VCaP (cell line): ENCODE measurements around the gene TUBAL3.
A peak's percentile ranks its signal among the peaks of the same experiment; 100 is the strongest.

Experiments used
- H3K27ac ChIP-seq: fragments of 450-650 bp; 2 replicates; pipeline ENCODE4 v1.5.1; 2017
- TF ChIP-seq, protein P1 (sequence below): fragments of 450-650 bp; conservative IDR thresholded peaks from 2 replicates; pipeline ENCODE4 v1.5.1; 2017; ENCODE audit warnings: mild to moderate bottlenecking, moderate library complexity

Gene TUBAL3

DNA sequence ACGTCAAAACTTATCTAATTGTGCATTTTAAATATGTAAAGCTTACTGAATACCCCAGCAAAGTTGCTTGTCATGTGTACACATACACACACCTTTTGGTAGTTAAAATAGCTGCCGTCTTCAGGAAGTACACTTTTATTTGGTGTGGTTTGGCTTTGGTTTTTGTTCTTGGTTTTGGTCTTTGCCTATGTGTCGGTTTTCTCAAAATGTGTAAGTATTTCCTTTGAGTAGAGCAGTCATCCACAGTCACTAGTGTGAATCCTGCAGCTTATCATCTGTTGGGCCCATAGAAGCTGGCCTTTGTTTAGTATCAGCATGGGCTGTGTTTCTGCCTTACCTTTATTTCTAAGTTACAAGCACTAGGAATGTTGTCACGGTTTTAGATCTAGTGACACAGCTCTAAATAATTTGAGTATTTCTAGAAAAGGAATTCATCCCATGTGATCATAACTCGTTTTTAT, 43.0 kb upstream of the TUBAL3 start:
- TF ChIP-seq, protein P1, sequence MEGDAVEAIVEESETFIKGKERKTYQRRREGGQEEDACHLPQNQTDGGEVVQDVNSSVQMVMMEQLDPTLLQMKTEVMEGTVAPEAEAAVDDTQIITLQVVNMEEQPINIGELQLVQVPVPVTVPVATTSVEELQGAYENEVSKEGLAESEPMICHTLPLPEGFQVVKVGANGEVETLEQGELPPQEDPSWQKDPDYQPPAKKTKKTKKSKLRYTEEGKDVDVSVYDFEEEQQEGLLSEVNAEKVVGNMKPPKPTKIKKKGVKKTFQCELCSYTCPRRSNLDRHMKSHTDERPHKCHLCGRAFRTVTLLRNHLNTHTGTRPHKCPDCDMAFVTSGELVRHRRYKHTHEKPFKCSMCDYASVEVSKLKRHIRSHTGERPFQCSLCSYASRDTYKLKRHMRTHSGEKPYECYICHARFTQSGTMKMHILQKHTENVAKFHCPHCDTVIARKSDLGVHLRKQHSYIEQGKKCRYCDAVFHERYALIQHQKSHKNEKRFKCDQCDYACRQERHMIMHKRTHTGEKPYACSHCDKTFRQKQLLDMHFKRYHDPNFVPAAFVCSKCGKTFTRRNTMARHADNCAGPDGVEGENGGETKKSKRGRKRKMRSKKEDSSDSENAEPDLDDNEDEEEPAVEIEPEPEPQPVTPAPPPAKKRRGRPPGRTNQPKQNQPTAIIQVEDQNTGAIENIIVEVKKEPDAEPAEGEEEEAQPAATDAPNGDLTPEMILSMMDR, result no peak
- peak overlapping the region; percentile 86 for H3K27ac ChIP-seq

DNA sequence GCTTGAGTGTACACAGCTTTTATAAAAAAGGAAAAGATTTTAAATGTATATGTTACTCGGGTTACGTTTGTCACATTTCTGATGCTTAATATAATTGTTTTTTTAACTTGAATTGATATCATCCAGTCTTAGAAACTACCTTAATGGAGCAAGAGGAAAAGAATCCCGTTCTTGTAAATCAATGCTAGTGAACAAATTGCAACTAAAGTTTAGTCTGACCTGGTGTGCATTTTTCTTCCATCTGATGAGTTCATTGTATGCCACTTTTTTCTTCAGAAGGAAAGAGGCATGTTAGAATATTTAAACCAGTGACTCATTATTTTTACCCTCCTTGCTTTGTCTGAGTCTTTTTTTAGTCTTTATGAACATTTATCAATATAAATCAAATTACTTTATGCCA, 42.4 kb upstream of the TUBAL3 start:
- H3K27ac ChIP-seq, result peak overlapping the region; percentile 86
- TF ChIP-seq, protein P1, result no peak

DNA sequence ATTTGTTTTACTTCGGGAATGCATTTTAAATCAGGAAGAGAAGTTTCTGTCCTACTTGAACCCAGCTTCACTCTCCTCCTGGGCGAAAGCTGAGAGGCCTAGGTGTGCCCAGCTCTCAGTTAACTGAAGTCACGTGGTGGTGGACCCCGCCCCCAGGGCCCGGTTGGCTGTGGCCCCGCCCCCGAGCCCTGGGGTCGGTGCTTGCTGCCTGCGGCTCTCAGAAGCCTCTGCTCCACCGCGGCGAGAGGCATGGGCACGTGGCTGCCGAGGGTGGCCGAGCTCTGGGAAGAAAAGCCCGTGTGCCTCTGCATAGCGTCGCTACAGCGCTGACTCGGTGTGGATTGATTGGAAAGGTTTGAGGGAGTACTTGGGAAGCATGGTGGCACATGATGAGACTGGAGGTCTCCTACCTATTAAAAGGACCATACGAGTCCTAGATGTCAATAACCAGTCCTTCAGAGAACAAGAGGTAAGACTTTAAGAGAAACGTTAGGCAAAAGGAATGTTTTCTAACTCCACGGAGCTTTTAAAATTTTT, 41.8 kb upstream of the TUBAL3 start:
- TF ChIP-seq, protein P1, result no peak
- peak overlapping the region; percentile 86 for H3K27ac ChIP-seq

DNA sequence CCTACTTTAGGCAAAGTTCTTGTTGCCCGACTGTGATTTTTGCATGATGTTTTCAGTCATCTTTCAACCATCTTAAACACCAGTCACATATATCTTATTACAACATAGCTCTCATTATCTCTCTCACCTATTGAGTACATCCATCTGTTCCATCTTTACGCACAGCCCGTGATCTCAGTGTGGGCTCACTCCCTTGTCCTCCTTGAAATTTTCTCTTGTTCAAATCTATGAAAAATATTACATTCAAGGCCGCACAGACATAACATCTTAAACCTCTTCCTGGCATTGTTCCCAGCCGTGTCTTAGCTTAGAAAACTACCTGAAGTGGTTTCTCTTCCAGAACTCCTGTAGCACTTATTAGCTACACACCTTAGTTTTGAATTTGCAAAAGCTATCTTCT, 40.4 kb upstream of the TUBAL3 start:
- TF ChIP-seq, protein P1, result no peak

DNA sequence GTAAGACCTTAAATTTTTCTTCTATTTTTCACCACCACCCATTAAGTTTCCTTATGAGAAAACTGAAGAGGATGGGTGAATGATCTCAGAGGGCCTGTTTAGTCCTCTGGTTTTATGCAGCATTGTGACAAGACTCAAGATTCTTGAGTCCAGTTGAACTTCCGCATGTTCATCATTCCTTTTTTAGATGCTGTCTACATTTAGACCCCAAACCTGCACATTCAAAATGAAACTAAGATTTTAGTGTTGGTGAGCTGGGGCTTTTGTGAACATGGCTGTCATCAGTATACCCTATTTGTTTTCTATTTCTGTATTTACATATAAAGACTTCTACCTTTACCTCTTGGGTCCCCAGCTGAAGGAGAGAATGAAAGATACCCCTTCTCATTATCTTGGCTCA, 38.8 kb upstream of the TUBAL3 start:
- peak overlapping the region; percentile 77 for H3K27ac ChIP-seq

More for the DNA sequence above, 40.4 kb upstream of the TUBAL3 start:
- peak overlapping the region; percentile 86 for H3K27ac ChIP-seq

DNA sequence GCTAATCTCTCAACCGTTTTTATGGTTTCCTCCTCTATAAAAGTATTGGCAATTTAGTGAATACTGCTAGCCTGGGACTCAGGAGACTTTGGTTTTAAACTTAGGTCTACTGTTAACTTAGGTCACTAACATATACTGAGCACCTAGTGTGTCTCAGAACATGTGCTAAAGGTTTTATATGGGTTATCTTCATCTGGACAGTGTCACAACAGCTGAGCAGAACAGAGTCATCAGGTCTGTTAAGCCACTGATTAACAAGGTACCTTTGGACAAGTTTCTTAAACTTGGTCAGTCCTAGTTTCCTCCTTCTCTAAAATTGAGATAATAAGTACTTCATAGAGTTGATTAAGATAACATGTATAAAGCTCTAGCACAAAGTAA, 38.4 kb upstream of the TUBAL3 start:
- TF ChIP-seq, protein P1, result no peak
- peak overlapping the region; percentile 77 for H3K27ac ChIP-seq

More for the DNA sequence above, 38.8 kb upstream of the TUBAL3 start:
- TF ChIP-seq, protein P1, result no peak

DNA sequence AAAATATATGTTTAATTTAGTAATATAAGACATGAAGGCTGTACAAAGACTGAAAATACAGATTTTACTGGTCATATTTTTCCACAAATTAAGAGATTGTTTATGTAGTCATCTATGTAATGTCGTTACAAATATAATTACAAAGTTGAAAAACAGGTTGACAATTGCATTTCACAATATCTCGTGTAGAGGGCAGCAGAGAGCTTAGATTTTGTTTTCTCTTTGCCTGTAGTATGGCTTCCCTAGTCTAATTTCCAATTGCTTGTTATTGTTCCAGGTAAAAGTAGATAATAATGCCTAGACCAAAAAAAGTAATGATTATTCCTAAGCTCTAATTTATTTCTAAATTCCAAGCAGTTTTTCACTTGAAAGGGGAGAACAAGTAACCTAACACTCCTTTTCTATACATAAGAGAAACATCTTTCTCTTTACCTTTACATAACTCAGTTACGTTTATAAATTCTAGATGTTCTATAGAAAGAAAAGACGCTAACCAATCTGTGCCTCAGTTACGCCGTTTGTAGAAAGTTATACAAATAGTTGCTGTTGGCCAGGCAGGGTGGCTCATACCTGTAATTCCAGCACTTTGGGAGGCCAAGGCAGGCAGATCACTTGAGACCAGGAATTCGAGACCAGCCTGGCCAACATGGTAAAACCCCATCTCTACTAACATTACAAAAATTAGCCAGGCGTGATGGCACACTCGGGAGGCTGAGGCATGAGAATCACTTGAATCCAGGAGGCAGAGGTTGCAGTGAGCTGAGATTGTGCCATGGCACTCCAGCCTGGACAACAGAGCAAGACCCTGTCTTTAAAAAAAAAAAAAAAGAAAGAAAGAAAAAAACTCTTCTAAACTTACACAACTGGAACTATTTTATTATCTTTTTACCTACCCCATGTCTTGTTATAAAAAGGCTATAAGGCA, 37.7 kb upstream of the TUBAL3 start:
- H3K27ac ChIP-seq, result peak overlapping the region; percentile 77
- TF ChIP-seq, protein P1, result peak; percentile 81
